ENCODE measurements around the gene MAOA.

DNA sequence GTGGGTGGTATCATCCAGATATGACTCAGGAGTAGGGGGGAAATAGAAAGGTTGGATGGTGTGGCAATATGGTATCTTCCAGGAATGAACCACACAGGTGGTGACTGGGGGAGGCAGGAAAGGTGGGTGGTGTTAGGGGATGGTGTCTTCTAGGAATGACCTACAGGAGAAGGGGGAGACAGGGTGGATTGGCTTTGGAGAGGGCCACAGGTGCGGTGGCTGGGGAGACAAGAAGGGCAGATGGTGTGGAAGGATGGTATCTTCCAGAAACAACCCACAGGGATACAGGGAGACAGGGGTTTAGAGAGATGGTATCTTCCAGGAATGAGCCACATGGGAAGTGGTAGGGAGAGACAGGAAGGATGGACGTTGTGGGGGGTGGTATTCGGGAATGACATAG, 64.0 kb downstream of the MAOA start:
- TF ChIP-seq, protein P1, sequence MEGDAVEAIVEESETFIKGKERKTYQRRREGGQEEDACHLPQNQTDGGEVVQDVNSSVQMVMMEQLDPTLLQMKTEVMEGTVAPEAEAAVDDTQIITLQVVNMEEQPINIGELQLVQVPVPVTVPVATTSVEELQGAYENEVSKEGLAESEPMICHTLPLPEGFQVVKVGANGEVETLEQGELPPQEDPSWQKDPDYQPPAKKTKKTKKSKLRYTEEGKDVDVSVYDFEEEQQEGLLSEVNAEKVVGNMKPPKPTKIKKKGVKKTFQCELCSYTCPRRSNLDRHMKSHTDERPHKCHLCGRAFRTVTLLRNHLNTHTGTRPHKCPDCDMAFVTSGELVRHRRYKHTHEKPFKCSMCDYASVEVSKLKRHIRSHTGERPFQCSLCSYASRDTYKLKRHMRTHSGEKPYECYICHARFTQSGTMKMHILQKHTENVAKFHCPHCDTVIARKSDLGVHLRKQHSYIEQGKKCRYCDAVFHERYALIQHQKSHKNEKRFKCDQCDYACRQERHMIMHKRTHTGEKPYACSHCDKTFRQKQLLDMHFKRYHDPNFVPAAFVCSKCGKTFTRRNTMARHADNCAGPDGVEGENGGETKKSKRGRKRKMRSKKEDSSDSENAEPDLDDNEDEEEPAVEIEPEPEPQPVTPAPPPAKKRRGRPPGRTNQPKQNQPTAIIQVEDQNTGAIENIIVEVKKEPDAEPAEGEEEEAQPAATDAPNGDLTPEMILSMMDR (IDR thresholded peaks at IDR 0.05; ENCODE audit: poor library complexity, severe bottlenecking), result no peak
- TF ChIP-seq POLR2AphosphoS5 (IDR thresholded peaks at IDR 0.05), result no peak
- no peak for TF ChIP-seq SMC3 (conservative IDR thresholded peaks at IDR 0.05; ENCODE audit: poor library complexity)
